Activated CD8-positive, alpha-beta T cell treated with anti-CD3 and anti-CD28 coated beads, Interleukin-2, amount 10 ng/mL, durations not matched to agents 7 days and 5 days (primary cell): ENCODE measurements around the gene ADNP. TPM values are rescaled to one million over a fixed set of nuclear protein-coding genes. Genes with fewer than 3 reads are reported as not detected.
A peak's percentile ranks its signal among the peaks of the same experiment; 100 is the strongest.

ENCODE experiments used
- ATAC-seq: fragments of 150-1000 bp; cut with Tn5 transposase; one replicate; pipeline ENCODE4 v1.10.0; 2021; ENCODE audit warnings: moderate library complexity
- CTCF ChIA-PET: fragments of 350-600 bp; sonication (Branson Sonifier 250); formaldehyde crosslinking; loops from one replicate; lab custom pipeline; 2021; ENCODE audit warnings: antibody characterized with exemption; lab: Charles Lee
- POLR2A ChIA-PET: fragments of 350-600 bp; sonication (Branson Sonifier 250); formaldehyde crosslinking; loops from one replicate; lab custom pipeline; 2021; ENCODE audit warnings: antibody characterized with exemption; lab: Charles Lee
- DNase-seq: peaks from one replicate; pipeline ENCODE4 v3.0.0-alpha.2; 2020
- H3K27ac Mint-ChIP-seq: one replicate; pipeline ENCODE4 v1.8.0; 2021; ENCODE audit warnings: mild to moderate bottlenecking, mixed read lengths
- H3K27me3 Mint-ChIP-seq: one replicate; pipeline ENCODE4 v1.8.0; 2021; ENCODE audit warnings: low read depth, mixed read lengths
- H3K36me3 Mint-ChIP-seq: one replicate; pipeline ENCODE4 v1.8.0; 2021; ENCODE audit warnings: low read depth, mixed read lengths
- H3K4me1 Mint-ChIP-seq: one replicate; pipeline ENCODE4 v1.8.0; 2021; ENCODE audit warnings: low read depth, mixed read lengths
- H3K4me3 Mint-ChIP-seq: one replicate; pipeline ENCODE4 v1.8.0; 2021; ENCODE audit warnings: mild to moderate bottlenecking, mixed read lengths
- H3K9me3 Mint-ChIP-seq: one replicate; pipeline ENCODE4 v1.8.0; 2022; ENCODE audit warnings: mixed read lengths; ENCODE audit not compliant: insufficient read depth
- total RNA-seq, 2 experiments: library from RNA; stranded (reverse); gene quantifications; one replicate each; pipeline ENCODE4 v1.2.3, GENCODE V29; 2021

Gene ADNP
- total RNA-seq, 2 experiments from 2014 or later: 62.5 to 67.6 TPM

DNA sequence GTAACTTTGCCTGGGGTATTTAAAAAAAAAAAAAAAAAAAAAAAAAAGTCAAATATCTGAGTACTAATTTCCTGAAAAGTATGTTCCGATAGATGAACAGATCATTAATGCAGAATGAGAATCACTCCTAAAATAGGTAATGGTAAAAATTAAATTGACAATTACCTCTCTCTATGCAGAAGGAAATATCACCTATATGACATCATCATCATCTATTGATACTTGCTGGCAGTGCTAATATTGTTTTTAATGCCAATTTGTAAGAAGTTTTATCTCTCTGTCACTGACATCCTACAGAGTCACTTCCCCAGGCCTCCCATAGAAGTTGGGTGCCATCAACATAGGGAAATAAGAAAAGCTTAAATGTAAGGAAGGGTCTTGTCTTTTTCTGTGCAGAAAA lies 29.9 kb downstream of the ADNP start:
- POLR2A ChIA-PET: interaction anchor here (0.6 to 1.4 kb wide), 2 partner anchors 57 to 212 kb away, joined by 3 read pairs; partner anchors contain the start of genes DPM1 and MOCS3
- Mint-ChIP-seq H3K27ac (no peak overlapping the region), H3K27me3 (no peaks in the 10 kb centered on the region), H3K36me3 (peaks cover 64% of the 10 kb centered on the region), H3K4me1 (peaks cover 4% of the 10 kb centered on the region), H3K4me3 (no peak overlapping the region), H3K9me3 (no peaks in the 10 kb centered on the region)
- CTCF ChIA-PET: interaction anchor here (1.2 to 3.9 kb wide), 4 partner anchors 11 to 152 kb away, joined by 3 to 20 read pairs (median 9); partner anchors contain the start of gene BCAS4
- DNase-seq (no peak), ATAC-seq (no peak)

DNA sequence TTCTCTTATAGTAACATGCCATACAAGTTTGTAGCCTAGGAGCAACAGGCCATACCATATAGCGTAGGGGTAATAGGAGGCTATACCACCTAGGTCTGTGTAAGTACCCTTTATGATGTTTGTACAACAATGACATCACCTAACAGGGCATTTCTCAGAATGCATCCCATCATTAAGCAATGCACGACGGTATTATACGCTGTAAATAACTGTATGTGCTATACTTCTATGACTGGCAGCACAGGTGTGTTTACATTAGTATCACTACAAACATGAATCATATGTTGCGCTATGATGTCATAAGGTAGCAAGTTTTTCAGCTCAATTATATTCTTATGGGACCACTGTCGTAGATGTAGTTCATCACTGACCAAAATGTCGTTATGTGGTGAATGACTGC lies 31.0 kb downstream of the ADNP start:
- Mint-ChIP-seq H3K36me3 (peaks cover 63% of the 10 kb centered on the region), H3K27me3 (no peaks in the 10 kb centered on the region), H3K4me1 (peaks cover 2% of the 10 kb centered on the region), H3K9me3 (no peaks in the 10 kb centered on the region), H3K27ac (no peak overlapping the region), H3K4me3 (no peak overlapping the region)
- ATAC-seq (no peak), DNase-seq (no peak)
- ChIA-PET POLR2A (interaction anchor here (1.4 kb wide), 1 partner anchor 58 kb away, joined by 3 read pairs; the partner anchor contains the start of genes DPM1 and MOCS3), CTCF (interaction anchor here (0.9 to 3.9 kb wide), 6 partner anchors 10 to 151 kb away, joined by 3 to 20 read pairs (median 4); partner anchors contain the start of gene BCAS4)

DNA sequence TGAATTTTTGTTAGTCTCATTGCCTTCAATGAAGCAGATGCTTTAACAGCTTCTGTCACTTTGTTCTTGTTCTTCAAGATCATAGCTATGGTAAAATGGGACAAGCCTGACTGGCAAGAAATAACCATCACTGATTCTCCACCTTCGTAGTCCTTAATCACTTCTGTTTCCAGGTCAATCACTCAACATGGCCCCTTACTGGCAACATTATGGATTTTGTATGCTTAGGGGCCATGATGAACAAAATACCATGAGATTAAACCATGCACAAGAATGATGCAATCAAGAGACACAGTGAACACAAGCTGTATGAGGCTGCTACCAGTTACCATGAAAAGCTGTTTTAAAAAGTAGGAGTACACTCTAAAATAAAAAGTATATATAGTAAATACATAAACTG lies 32.8 kb downstream of the ADNP start:
- CTCF ChIA-PET: interaction anchor here (1.4 to 5.3 kb wide), 4 partner anchors 10 to 108 kb away, joined by 5 to 27 read pairs (median 9); partner anchors contain the start of gene BCAS4
- H3K27ac Mint-ChIP-seq: no peak overlapping the region

DNA sequence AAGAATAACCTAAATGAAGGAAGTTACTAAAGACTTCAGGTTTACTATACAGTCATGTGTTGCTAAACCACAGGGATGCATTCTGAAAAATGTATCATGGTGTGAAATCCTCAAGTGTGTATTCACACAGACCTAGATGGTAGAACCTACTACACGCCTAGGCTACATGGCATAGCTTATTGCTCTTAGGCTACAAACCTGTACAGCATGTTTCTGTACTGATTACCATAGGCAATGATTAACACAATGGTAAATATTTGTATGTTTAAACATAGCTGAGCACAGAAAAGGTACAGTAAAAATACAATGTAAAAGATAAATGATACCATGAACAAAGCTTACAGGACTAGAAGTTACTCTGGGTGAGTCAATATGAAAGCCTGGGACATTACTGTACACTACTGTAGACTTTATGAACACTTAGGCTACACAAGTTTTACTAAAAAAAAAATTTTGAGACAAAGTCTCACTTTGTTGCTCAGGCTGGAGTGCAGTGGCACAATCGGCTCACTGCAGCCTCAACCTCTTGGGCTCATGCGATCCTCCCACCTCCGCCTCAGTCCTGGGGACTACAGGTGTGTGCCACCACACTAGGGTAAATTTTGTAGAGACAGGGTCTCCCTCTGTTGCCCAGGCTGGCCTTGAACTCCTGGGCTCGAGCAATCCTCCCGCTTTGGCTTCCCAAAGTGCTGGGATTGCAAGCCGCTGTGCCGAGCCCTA lies 36.0 kb downstream of the ADNP start:
- POLR2A ChIA-PET: interaction anchor here (0.6 to 0.7 kb wide), 2 partner anchors 12 to 100 kb away, joined by 3 read pairs; partner anchors contain the start of gene BCAS4
- Mint-ChIP-seq H3K27me3 (no peaks in the 10 kb centered on the region), H3K4me1 (peaks cover 3% of the 10 kb centered on the region), H3K4me3 (no peak overlapping the region), H3K27ac (no peak overlapping the region), H3K36me3 (peaks cover 66% of the 10 kb centered on the region), H3K9me3 (no peaks in the 10 kb centered on the region)
- DNase-seq (no peak), ATAC-seq (no peak)
- CTCF ChIA-PET: interaction anchor here (1.1 to 5.3 kb wide), 6 partner anchors 16 to 100 kb away, joined by 3 to 27 read pairs (median 4); partner anchors contain the start of gene BCAS4

More for the DNA sequence above, 32.8 kb downstream of the ADNP start:
- Mint-ChIP-seq H3K4me1 (peaks cover 2% of the 10 kb centered on the region), H3K9me3 (no peaks in the 10 kb centered on the region), H3K4me3 (no peak overlapping the region), H3K36me3 (peaks cover 65% of the 10 kb centered on the region), H3K27me3 (no peaks in the 10 kb centered on the region)
- POLR2A ChIA-PET: no interaction called here
- no peak for ATAC-seq
- no peak for DNase-seq

DNA sequence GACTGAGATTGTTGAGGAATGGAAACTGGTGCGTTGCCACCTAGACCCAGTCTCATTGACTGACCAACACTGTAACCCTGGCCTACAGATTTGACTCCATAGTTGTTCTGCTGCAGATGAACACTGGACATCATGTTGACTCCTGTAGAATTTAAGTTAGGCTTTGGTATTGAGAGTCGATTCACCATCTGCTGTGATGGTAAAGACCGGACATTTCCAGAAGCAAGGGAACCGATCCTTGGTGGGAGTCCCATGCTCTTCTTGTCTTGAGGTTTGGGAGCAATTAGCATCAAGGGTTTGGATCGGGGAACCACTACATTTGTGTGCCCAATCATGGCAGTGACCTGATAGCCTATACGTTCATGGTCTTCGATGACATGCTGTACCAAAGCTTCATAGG lies 37.6 kb downstream of the ADNP start:
- H3K27me3 Mint-ChIP-seq: no peaks in the 10 kb centered on the region
- no peak overlapping the region for H3K27ac Mint-ChIP-seq
- no peak for DNase-seq
- H3K9me3 Mint-ChIP-seq: no peaks in the 10 kb centered on the region
- no peak overlapping the region for H3K4me3 Mint-ChIP-seq
- POLR2A ChIA-PET: no interaction called here
- CTCF ChIA-PET: no interaction called here
- ATAC-seq: no peak
- H3K36me3 Mint-ChIP-seq: peaks cover 66% of the 10 kb centered on the region
- peaks cover 3% of the 10 kb centered on the region for H3K4me1 Mint-ChIP-seq

DNA sequence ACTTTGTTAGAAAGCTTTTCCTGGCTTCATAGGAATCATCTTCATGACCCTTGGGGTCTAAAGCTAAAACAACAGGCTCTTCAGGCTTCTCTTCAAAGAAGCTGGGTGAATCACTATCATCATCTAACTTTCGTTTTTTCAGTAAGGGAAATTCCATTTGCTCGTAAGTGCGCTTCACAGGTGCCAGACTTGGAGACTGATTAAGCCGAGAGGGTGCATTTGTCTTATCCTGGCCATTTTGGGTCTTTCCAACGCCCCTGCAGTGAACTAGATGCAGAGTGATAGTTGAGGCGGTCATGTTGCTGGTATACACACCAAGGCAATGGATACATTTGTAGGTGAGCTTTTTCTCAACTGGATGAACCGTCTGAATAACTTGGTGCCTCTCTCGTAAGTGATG lies 38.8 kb downstream of the ADNP start:
- H3K9me3 Mint-ChIP-seq: no peaks in the 10 kb centered on the region
- no peak for ATAC-seq

DNA sequence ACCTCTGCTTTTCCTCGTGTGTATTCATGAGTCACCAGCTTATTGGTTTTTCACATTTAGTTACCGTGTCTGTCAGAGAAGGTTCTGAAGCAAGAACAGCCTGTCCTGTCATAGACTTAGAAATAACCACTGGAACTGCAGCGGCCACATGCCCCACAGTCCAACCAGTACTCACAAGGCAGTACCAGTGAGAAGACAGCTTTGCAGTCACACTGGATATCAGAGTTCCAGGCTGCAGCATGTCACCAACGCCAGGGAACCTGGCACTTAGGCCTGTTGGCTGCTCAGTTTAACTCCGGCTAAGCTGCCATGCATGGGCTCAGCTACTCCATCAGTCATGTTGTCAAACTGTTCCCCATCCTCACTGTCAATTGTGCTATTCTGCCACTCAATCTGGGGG lies 40.1 kb downstream of the ADNP start:
- Mint-ChIP-seq H3K9me3 (no peaks in the 10 kb centered on the region), H3K27me3 (no peaks in the 10 kb centered on the region), H3K27ac (peak overlapping the region; percentile 18), H3K4me3 (no peak overlapping the region), H3K4me1 (peaks cover 3% of the 10 kb centered on the region), H3K36me3 (peaks cover 58% of the 10 kb centered on the region)
- POLR2A ChIA-PET: interaction anchor here (1.1 kb wide), 1 partner anchor 20 kb away, joined by 3 read pairs; no protein-coding TSS in a partner anchor
- no peak for ATAC-seq
- DNase-seq: no peak
- CTCF ChIA-PET: interaction anchor here (1.1 to 1.6 kb wide), 4 partner anchors 9 to 142 kb away, joined by 3 to 10 read pairs (median 3); partner anchors contain the start of gene BCAS4

More for the DNA sequence above, 38.8 kb downstream of the ADNP start:
- ChIA-PET CTCF (interaction anchor here (1.5 to 1.6 kb wide), 2 partner anchors 89 to 98 kb away, joined by 3 to 5 read pairs; no protein-coding TSS in a partner anchor), POLR2A (interaction anchor here (1.9 kb wide), 1 partner anchor 98 kb away, joined by 5 read pairs; the partner anchor contains the start of gene BCAS4)
- Mint-ChIP-seq H3K4me1 (peaks cover 3% of the 10 kb centered on the region), H3K4me3 (no peak overlapping the region), H3K27ac (no peak overlapping the region), H3K27me3 (no peaks in the 10 kb centered on the region), H3K36me3 (peaks cover 63% of the 10 kb centered on the region)
- DNase-seq: no peak

DNA sequence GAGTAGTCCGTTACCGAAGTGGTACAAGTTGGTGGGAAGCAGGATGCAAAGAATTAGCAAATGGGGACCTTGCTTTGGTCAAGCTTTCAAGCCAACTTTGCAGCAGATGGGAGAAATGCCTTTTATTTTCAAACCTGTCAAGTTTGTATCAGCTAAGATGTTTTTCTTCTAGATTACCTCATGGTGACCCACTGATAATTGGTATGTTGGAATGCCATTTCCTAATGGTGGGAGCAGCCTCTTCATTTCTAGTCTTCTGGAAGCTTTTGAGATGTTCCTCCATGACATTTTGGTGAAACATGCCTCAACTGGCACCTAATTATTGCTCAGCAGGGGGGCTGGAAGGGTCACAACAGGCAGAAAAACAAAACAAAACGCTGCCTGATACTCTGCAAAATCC lies 43.7 kb downstream of the ADNP start:
- Mint-ChIP-seq H3K36me3 (peaks cover 55% of the 10 kb centered on the region), H3K4me1 (peaks cover 5% of the 10 kb centered on the region), H3K9me3 (no peaks in the 10 kb centered on the region), H3K27me3 (no peaks in the 10 kb centered on the region), H3K4me3 (no peak overlapping the region), H3K27ac (no peak overlapping the region)
- ATAC-seq (no peak), DNase-seq (no peak)
- POLR2A ChIA-PET: interaction anchor here (0.6 kb wide), 1 partner anchor 23 kb away, joined by 3 read pairs; no protein-coding TSS in a partner anchor
- CTCF ChIA-PET: interaction anchor here (0.9 to 1.6 kb wide), 2 partner anchors 42 to 93 kb away, joined by 7 to 8 read pairs; partner anchors contain the start of gene BCAS4

DNA sequence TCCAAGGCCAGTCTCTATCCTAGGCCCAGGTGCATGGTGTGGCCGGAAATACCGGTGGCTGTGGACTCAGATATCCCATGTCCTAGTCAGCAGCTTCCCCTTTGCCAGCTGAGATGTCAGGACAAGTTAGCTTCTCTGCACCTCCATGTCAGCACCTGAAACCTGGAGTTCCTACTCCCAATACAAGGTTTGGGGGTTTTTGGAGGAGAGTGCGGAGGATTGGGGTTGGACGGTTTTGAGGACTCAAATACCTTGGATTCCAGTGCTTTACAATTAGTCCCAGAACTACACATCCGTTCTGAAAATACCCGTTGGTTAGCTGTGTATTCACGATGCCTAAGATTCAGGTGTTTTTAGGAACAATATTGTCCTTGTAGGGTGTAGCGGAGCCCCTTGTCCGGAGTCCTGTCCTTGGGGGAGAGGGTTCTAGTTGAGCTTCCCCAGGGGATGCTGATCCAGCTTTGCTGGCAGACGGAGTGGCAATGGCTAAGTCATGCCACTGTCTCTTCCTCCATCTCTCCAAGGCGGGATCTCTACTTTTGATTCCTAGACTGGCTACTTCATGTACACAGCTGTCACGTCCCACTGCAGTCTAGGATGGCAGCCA lies 45.0 kb downstream of the ADNP start:
- CTCF ChIA-PET: interaction anchor here (2.9 kb wide), 1 partner anchor 43 kb away, joined by 7 read pairs; no protein-coding TSS in a partner anchor
- Mint-ChIP-seq H3K4me3 (no peak overlapping the region), H3K27ac (no peak overlapping the region), H3K27me3 (no peaks in the 10 kb centered on the region), H3K9me3 (no peaks in the 10 kb centered on the region), H3K36me3 (peaks cover 45% of the 10 kb centered on the region), H3K4me1 (peaks cover 2% of the 10 kb centered on the region)
- no peak for ATAC-seq
- POLR2A ChIA-PET: no interaction called here
- no peak for DNase-seq

DNA sequence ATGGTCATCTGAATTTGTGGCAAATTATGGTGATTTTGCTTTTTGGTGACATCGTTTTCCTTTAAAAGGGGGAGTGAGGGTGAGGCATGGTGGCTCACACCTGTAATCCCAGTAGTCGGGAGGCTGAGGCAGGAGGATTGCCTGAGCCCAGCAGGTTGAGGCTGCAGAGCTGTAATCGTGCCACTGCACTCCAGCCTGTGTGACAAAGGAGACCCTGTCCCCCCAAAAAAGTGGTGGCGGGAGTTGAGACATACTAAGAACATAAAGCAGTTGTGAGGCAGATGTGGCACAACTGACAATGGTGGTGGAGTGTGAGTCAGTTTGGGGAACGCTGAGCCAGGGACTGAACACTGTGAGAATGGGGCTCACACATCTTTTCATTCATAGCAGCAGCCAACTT lies 45.5 kb downstream of the ADNP start:
- DNase-seq (no peak), ATAC-seq (no peak)
- no peak overlapping the region for H3K4me3 Mint-ChIP-seq
- peak overlapping the region; percentile 25 for H3K27ac Mint-ChIP-seq
- H3K36me3 Mint-ChIP-seq: peaks cover 43% of the 10 kb centered on the region
- H3K9me3 Mint-ChIP-seq: no peaks in the 10 kb centered on the region
- no peaks in the 10 kb centered on the region for H3K27me3 Mint-ChIP-seq
- H3K4me1 Mint-ChIP-seq: peaks cover 2% of the 10 kb centered on the region
- POLR2A ChIA-PET: no interaction called here
- CTCF ChIA-PET: interaction anchor here (2.9 kb wide), 1 partner anchor 43 kb away, joined by 7 read pairs; no protein-coding TSS in a partner anchor

DNA sequence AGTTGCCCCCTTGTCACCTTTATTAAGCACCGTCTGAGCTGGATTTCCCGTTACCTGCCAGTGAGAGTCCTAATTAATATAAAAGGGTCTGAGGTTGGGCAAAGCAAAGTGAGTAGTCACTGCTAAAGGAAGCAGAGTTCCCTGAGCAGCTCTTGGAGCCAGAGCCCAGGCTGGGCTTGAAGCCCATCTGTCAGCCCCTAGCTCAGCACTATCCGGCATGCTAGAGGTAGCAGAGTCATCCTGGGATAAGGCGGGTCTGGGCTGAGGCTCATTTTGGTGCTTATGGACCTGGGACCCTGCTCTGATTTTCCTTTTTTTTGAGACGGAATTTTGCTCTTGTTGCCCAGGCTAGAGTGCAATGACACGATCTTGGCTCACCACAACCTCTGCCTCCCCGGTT lies 46.2 kb downstream of the ADNP start:
- no peaks in the 10 kb centered on the region for H3K27me3 Mint-ChIP-seq
- no peaks in the 10 kb centered on the region for H3K9me3 Mint-ChIP-seq
- peak overlapping the region; percentile 25 for H3K27ac Mint-ChIP-seq
- H3K4me3 Mint-ChIP-seq: no peak overlapping the region
- ATAC-seq: peak; percentile 32
- H3K36me3 Mint-ChIP-seq: peaks cover 41% of the 10 kb centered on the region
- CTCF ChIA-PET: interaction anchor here (1.5 to 2.9 kb wide), 2 partner anchors 44 to 90 kb away, joined by 7 to 12 read pairs; partner anchors contain the start of gene BCAS4
- POLR2A ChIA-PET: no interaction called here
- DNase-seq: no peak
- peaks cover 2% of the 10 kb centered on the region for H3K4me1 Mint-ChIP-seq
